Activated CD4-positive, alpha-beta T cell treated with anti-CD3 and anti-CD28 coated beads, Interleukin-2, amount 50 U/mL, for 48 hours (primary cell): ENCODE measurements around the gene INTU.
"Not testable (repeated sequence)": the region's sequence is repeated elsewhere in the genome, so short reads cannot be mapped to it uniquely, and the experiment has no call there.

Source experiments
- DNase-seq, 2 experiments: peaks; one replicate each; pipeline ENCODE4 v3.0.0-alpha.2; 2020

The INTU gene

GRCh38 chr4:127632420-127633403 is at the start of gene INTU:
Gene INTU, plus strand, starts transcription at chr4:127632957. Its CDS starts 78 bp downstream, at chr4:127633035.
- peak; percentile 35 to 50 for DNase-seq

GRCh38 chr4:127586496-127586895 is 46.3 kb upstream of the INTU start:
- not testable (repeated sequence) for DNase-seq

GRCh38 chr4:127586922-127587571 is 45.7 kb upstream of the INTU start:
- no peak for DNase-seq

- DNase-seq, result not testable (repeated sequence)
These were observed 43.6 kb upstream of the INTU start for GRCh38 chr4:127589153-127589552.

- DNase-seq, result no peak
These were observed 34.1 kb upstream of the INTU start for GRCh38 chr4:127598656-127599055.

- DNase-seq, result no peak
These were observed 31.7 kb upstream of the INTU start for GRCh38 chr4:127601029-127601428.

- no peak for DNase-seq
These were observed 27.6 kb upstream of the INTU start for GRCh38 chr4:127604949-127605709.

GRCh38 chr4:127606823-127607222 is 25.9 kb upstream of the INTU start:
- no peak for DNase-seq

- DNase-seq, result no peak
These were observed 23.3 kb upstream of the INTU start for GRCh38 chr4:127609484-127609883.

- no peak for DNase-seq
These were observed 22.3 kb upstream of the INTU start for GRCh38 chr4:127610488-127610887.

GRCh38 chr4:127616898-127617297 is 15.9 kb upstream of the INTU start:
- DNase-seq, result no peak

- no peak for DNase-seq
These were observed 14.3 kb upstream of the INTU start for GRCh38 chr4:127618427-127618826.

GRCh38 chr4:127622621-127622920 is 10.2 kb upstream of the INTU start:
- no peak for DNase-seq

GRCh38 chr4:127622921-127623796 is 9.6 kb upstream of the INTU start:
- DNase-seq, result no peak

GRCh38 chr4:127623797-127624083 is 9.0 kb upstream of the INTU start:
- DNase-seq, result no peak

GRCh38 chr4:127624173-127624572 is 8.6 kb upstream of the INTU start:
- DNase-seq, result no peak

GRCh38 chr4:127629371-127629770 is 3.4 kb upstream of the INTU start:
- no peak for DNase-seq

- DNase-seq, result no peak
These were observed 2.6 kb upstream of the INTU start for GRCh38 chr4:127630152-127630551.

GRCh38 chr4:127631420-127631819 is 1.3 kb upstream of the INTU start:
- DNase-seq, result no peak

- DNase-seq, result no peak
These were observed 1.4 kb downstream of the INTU start for GRCh38 chr4:127634181-127634580.

GRCh38 chr4:127641524-127641923 is 8.8 kb downstream of the INTU start:
- DNase-seq, result no peak

- no peak for DNase-seq
These were observed 9.4 kb downstream of the INTU start for GRCh38 chr4:127642169-127642568.

- no peak for DNase-seq
These were observed 11.0 kb downstream of the INTU start for GRCh38 chr4:127643791-127644190.
